K562 (cell line): Measurements from ENCODE around the gene RAI14. TPM values are rescaled to one million over a fixed set of nuclear protein-coding genes. Genes with fewer than 3 reads are reported as not detected.

Source experiments
- ATAC-seq: fragments of 200-7000 bp; cut with Tn5 transposase; 3 replicates; pipeline ENCODE4 v1.9.1; 2020; ENCODE audit warnings: moderate library complexity
- BruUV-seq: library from RNA; stranded (reverse); fragments of 400-500 nt; replicated peaks from 2 replicates; lab custom pipeline; 2021; lab: Mats Ljungman, UMichigan
- CTCF ChIA-PET: fragments of 300-600 bp; formaldehyde crosslinking; extraction: SDS; loops from one replicate; lab custom pipeline; 2021; ENCODE audit warnings: low intra/inter-chr PET ratio; lab: Yijun Ruan, JAX
- POLR2A ChIA-PET: fragments of 300-600, 350-650 bp; sonication (Branson Sonifier 250); formaldehyde crosslinking; extraction: SDS; loops from one replicate; lab custom pipeline; 2021; ENCODE audit warnings: antibody characterized with exemption, inconsistent platforms; lab: Yijun Ruan, JAX
- DNase-seq, 4 experiments: peaks; one replicate each; pipeline versions ENCODE4 v3.0.0 to v3.0.0-alpha.2; 2011 to 2018; ENCODE audit warnings: low spot score in 3 of 4, mixed read lengths in 3 of 4; ENCODE audit errors: extremely low read depth in 1 of 4
- FAIRE-seq: peaks from 2 replicates; lab custom pipeline; 2011; peaks lifted over from hg19 to GRCh38; lab: Jason Lieb, UNC
- H2AFZ ChIP-seq: 2 replicates; pipeline ENCODE4 v1.6.0; 2011; ENCODE audit warnings: low read depth, low read length, control low read depth, inconsistent platforms
- H3K27ac ChIP-seq: fragments of 200-600 bp; 3 replicates; pipeline ENCODE4 v1.8.0; 2011; ENCODE audit warnings: low read depth, mild to moderate bottlenecking, control low read depth, inconsistent platforms, low read length, moderate library complexity, mixed read lengths; ENCODE audit errors: extremely low read depth
- H3K27me3 ChIP-seq, 2 experiments: fragments of 300-600 bp in 1 of 2; 2 replicates in 1 of 2; 3 replicates in 1 of 2; pipeline versions ENCODE4 v1.6.0 to v1.8.0; 2011; ENCODE audit warnings: inconsistent platforms in 2 of 2, low read length in 2 of 2, mild to moderate bottlenecking in 1 of 2, mixed read lengths in 1 of 2, moderate library complexity in 1 of 2; ENCODE audit not compliant: control insufficient read depth in 2 of 2, insufficient read depth in 2 of 2
- H3K36me3 ChIP-seq: fragments of 300-600 bp; 3 replicates; pipeline ENCODE4 v1.8.0; 2011; ENCODE audit warnings: mild to moderate bottlenecking, low read length, inconsistent platforms; ENCODE audit not compliant: control insufficient read depth, insufficient read depth
- H3K4me1 ChIP-seq, 2 experiments: fragments of 200-600 bp in 1 of 2; replicated peaks in 1 of 2; 2 replicates in 1 of 2; 3 replicates in 1 of 2; pipeline versions ENCODE4 v1.5.1 to v1.8.0; 2011; ENCODE audit warnings: inconsistent platforms in 2 of 2, low read length in 2 of 2, mild to moderate bottlenecking in 1 of 2, mixed read lengths in 1 of 2, moderate library complexity in 1 of 2; ENCODE audit not compliant: control insufficient read depth in 2 of 2, insufficient read depth in 2 of 2
- H3K4me2 ChIP-seq: 2 replicates; pipeline ENCODE4 v1.6.1; 2011; ENCODE audit warnings: low read length, control low read depth, inconsistent platforms, mixed read lengths; ENCODE audit not compliant: insufficient read depth
- H3K4me3 ChIP-seq: fragments of 200-600 bp; sonication (generic), shearing (Covaris generic); 2 replicates; pipeline ENCODE4 v1.5.1; 2016; ENCODE audit warnings: control low read depth, inconsistent platforms
- H3K79me2 ChIP-seq: fragments of 200-600 bp; 3 replicates; pipeline ENCODE4 v1.8.0; 2011; ENCODE audit warnings: low read length, inconsistent platforms; ENCODE audit not compliant: control insufficient read depth, insufficient read depth
- H3K9ac ChIP-seq, 2 experiments: 2 replicates each; pipeline versions ENCODE4 v1.6.0 to v1.6.1; 2011; ENCODE audit warnings: low read depth in 2 of 2, low read length in 2 of 2, control low read depth in 1 of 2, inconsistent platforms in 1 of 2, mild to moderate bottlenecking in 1 of 2, mixed read lengths in 1 of 2; ENCODE audit not compliant: insufficient read depth in 1 of 2
- H3K9me1 ChIP-seq: one replicate; pipeline ENCODE4 v1.6.0; 2011; ENCODE audit warnings: inconsistent platforms, mild to moderate bottlenecking, low read length, moderate library complexity; ENCODE audit not compliant: control insufficient read depth, insufficient read depth
- H3K9me3 ChIP-seq: replicated peaks from 2 replicates; pipeline ENCODE4 v1.5.1; 2011; ENCODE audit warnings: low read depth, low read length, inconsistent platforms; ENCODE audit not compliant: control insufficient read depth, insufficient read depth
- H4K20me1 ChIP-seq: replicated peaks from 2 replicates; pipeline ENCODE4 v1.6.1; 2011; ENCODE audit warnings: low read length, inconsistent platforms, mixed read lengths; ENCODE audit not compliant: control insufficient read depth, insufficient read depth
- BDP1 ChIP-seq: IDR thresholded peaks from 3 replicates; pipeline ENCODE4 v1.6.1; 2011; ENCODE audit not compliant: insufficient read length, insufficient read depth
- BRF1 ChIP-seq: IDR thresholded peaks from 3 replicates; pipeline ENCODE4 v1.6.1; 2011; ENCODE audit warnings: borderline replicate concordance, mild to moderate bottlenecking; ENCODE audit not compliant: insufficient read length; ENCODE audit errors: extremely low read depth
- CBX3 ChIP-seq, 2 experiments: IDR thresholded peaks; 1 replicate in 1 of 2; 2 replicates in 1 of 2; pipeline ENCODE4 v1.6.1; 2012; ENCODE audit warnings: inconsistent platforms in 2 of 2, low read length in 2 of 2, borderline replicate concordance in 1 of 2, control low read depth in 1 of 2
- FOS ChIP-seq: IDR thresholded peaks from 3 replicates; pipeline ENCODE4 v1.6.1; 2011; ENCODE audit not compliant: insufficient read length; ENCODE audit errors: extremely low read depth
- HDAC1 ChIP-seq, 2 experiments: fragments of 450-650 bp; IDR thresholded peaks; 2 replicates each; pipeline ENCODE4 v1.6.1; 2016 to 2017; ENCODE audit warnings: inconsistent platforms in 1 of 2, mild to moderate bottlenecking in 1 of 2, moderate library complexity in 1 of 2
- KAT7 ChIP-seq: sonication (generic); formaldehyde crosslinking; IDR thresholded peaks from 2 replicates; pipeline ENCODE4 v1.8.0; 2022; ENCODE audit warnings: missing genetic modification reagents, mild to moderate bottlenecking, borderline replicate concordance
- MCM5 ChIP-seq: fragments of 450-650 bp; IDR thresholded peaks from 2 replicates; pipeline ENCODE4 v1.6.1; 2016; ENCODE audit warnings: low read depth
- MTA3 ChIP-seq: fragments of 450-650 bp; formaldehyde crosslinking; IDR thresholded peaks from 2 replicates; pipeline ENCODE4 v1.6.1; 2017; ENCODE audit warnings: mild to moderate bottlenecking, borderline replicate concordance
- PCBP2 ChIP-seq: fragments of 200-400 bp; formaldehyde crosslinking; IDR thresholded peaks from 2 replicates; pipeline ENCODE4 v1.6.1; 2018; ENCODE audit warnings: low read length, low read depth, mild to moderate bottlenecking, moderate library complexity; ENCODE audit not compliant: poor library complexity, severe bottlenecking
- RAD51 ChIP-seq: fragments of 450-650 bp; IDR thresholded peaks from 2 replicates; pipeline ENCODE4 v1.7.1; 2016; ENCODE audit warnings: low read depth, mild to moderate bottlenecking, borderline replicate concordance
- RBBP5 ChIP-seq: fragments of 200-600 bp; sonication (generic); IDR thresholded peaks from 2 replicates; pipeline ENCODE4 v1.6.1; 2012; ENCODE audit warnings: borderline replicate concordance, mild to moderate bottlenecking, low read length, control low read depth, inconsistent platforms; ENCODE audit not compliant: insufficient read depth, poor library complexity, severe bottlenecking
- SMARCE1 ChIP-seq: fragments of 450-650 bp; IDR thresholded peaks from 2 replicates; pipeline ENCODE4 v1.7.1; 2016; ENCODE audit warnings: mild to moderate bottlenecking
- ZBTB1 ChIP-seq: sonication (generic); formaldehyde crosslinking; IDR thresholded peaks from 2 replicates; pipeline ENCODE4 v1.8.1; 2023; ENCODE audit warnings: missing genetic modification reagents, low read depth, mild to moderate bottlenecking, borderline replicate concordance
- ZNF780A ChIP-seq: fragments of 250-450 bp; sonication (Bioruptor Pico); IDR thresholded peaks from 2 replicates; pipeline ENCODE4 v1.5.0; 2021; ENCODE audit warnings: mild to moderate bottlenecking
- in situ Hi-C: fragments of 300-500 bp; cut with MboI; formaldehyde crosslinking; loops from 4 replicates; pipeline ENCODE4 v1.15.0; 2018; ENCODE audit warnings: inconsistent platforms, mixed read lengths
- intact Hi-C: fragments of 100-400 bp; cut with micrococcal nuclease; formaldehyde crosslinking; loops from 2 replicates; pipeline ENCODE4 v1.14.2; 2022
- polyA plus RNA-seq, 8 experiments: library from polyadenylated mRNA; depleted of rRNA in 4 of 8; stranded (reverse) in 5 of 8; unstranded in 3 of 8; fragments of >200 nt; fragmentation: Nextera tagmentation in 2 of 8; fragmentation: Illumina TruSeq in 1 of 8; extraction: Ambion mirVana in 2 of 8; extraction: Trizol in 1 of 8; gene quantifications; 2 replicates each; pipeline versions ENCODE4 v1.2.1 to v1.2.3, GENCODE V29; 2011 to 2014; ENCODE audit warnings: inconsistent platforms in 1 of 8, missing spikeins in 1 of 8
- total RNA-seq, 7 experiments: library from RNA; depleted of rRNA in 6 of 7; stranded (reverse); fragments of >200 nt in 6 of 7; fragmentation: Illumina TruSeq in 2 of 7; extraction: Trizol in 2 of 7; gene quantifications; 2 replicates each; pipeline versions ENCODE4 v1.2.1 to v1.2.3, GENCODE V29; 2011 to 2021; ENCODE audit warnings: low replicate concordance in 1 of 7
- TF ChIP-seq, protein P1 (sequence below): sonication (generic); formaldehyde crosslinking; IDR thresholded peaks from 2 replicates; pipeline ENCODE4 v1.4.0; 2020; ENCODE audit warnings: mild to moderate bottlenecking, missing genetic modification reagents
- TF ChIP-seq, protein P2 (sequence below): sonication (generic); IDR thresholded peaks from 2 replicates; pipeline ENCODE4 v1.6.1; 2016
- TF ChIP-seq, protein P3 (sequence below): fragments of 450-650 bp; formaldehyde crosslinking; IDR thresholded peaks from 2 replicates; pipeline ENCODE4 v1.4.0; 2020; ENCODE audit warnings: mild to moderate bottlenecking, moderate library complexity
- TF ChIP-seq, protein P4 (sequence below): fragments of 450-650 bp; formaldehyde crosslinking; IDR thresholded peaks from 2 replicates; pipeline ENCODE4 v1.4.0; 2020; ENCODE audit warnings: mild to moderate bottlenecking, moderate library complexity

RAI14 gene
- total and polyA plus RNA-seq, 9 of the 15 experiments (the other 6 are each of a cell fraction or from before 2014, with no cell fraction given), result 11.3 to 82.5 (median 34.8) TPM

DNA sequence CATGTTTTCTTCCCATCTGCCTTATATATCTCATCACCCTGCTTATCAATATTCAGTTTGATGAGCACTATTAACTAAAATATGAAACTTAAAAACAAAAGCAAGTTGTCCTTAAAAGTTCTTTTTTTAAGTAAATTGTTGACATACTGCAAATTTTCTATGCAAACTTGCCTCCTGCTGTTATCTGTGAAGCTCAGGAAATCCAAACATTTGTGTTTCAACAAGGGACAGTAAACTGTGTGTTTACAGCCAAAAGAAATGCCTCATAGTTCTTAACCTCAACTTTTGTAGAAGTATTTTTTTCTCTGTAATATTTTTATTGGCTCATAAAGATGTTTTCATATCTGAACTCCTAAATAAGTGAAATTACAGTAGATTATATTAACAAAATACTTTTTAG is 175.2 kb downstream of the RAI14 start:
- Histone ChIP-seq H4K20me1 (no peaks in the 10 kb centered on the region), H3K27ac (no peak overlapping the region), H3K4me3 (no peak overlapping the region), H2AFZ (no peak overlapping the region), H3K27me3 (no peaks in the 10 kb centered on the region), H3K9ac (no peak overlapping the region), H3K4me1 (no peaks in the 10 kb centered on the region), H3K79me2 (no peaks in the 10 kb centered on the region), H3K36me3 (peaks cover 45% of the 10 kb centered on the region), H3K9me1 (no peaks in the 10 kb centered on the region), H3K9me3 (no peaks in the 10 kb centered on the region), H3K4me2 (no peak overlapping the region)
- ChIA-PET POLR2A (interaction anchor here (0.5 to 1.0 kb wide), 2 partner anchors 1611 to 1878 kb away, joined by 3 read pairs; no protein-coding TSS in a partner anchor), CTCF (no interaction called here)
- no TSS peak for BruUV-seq
- intact Hi-C loops, result loop anchor here (5.0 kb wide), 1 partner anchor 66 kb away; no protein-coding TSS in a partner anchor
- no peak for DNase-seq
- in situ Hi-C loops, result no loop called here
- no peak for ATAC-seq
- no peak for FAIRE-seq
- TF ChIP-seq BDP1, result no peak
- TF ChIP-seq BRF1, result no peak
- no peak for TF ChIP-seq RAD51
- TF ChIP-seq, protein P1, sequence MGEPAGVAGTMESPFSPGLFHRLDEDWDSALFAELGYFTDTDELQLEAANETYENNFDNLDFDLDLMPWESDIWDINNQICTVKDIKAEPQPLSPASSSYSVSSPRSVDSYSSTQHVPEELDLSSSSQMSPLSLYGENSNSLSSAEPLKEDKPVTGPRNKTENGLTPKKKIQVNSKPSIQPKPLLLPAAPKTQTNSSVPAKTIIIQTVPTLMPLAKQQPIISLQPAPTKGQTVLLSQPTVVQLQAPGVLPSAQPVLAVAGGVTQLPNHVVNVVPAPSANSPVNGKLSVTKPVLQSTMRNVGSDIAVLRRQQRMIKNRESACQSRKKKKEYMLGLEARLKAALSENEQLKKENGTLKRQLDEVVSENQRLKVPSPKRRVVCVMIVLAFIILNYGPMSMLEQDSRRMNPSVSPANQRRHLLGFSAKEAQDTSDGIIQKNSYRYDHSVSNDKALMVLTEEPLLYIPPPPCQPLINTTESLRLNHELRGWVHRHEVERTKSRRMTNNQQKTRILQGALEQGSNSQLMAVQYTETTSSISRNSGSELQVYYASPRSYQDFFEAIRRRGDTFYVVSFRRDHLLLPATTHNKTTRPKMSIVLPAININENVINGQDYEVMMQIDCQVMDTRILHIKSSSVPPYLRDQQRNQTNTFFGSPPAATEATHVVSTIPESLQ, result no peak
- no peak for TF ChIP-seq ZNF780A (CRISPR knock-in tag)
- TF ChIP-seq MCM5, result no peak
- no peak for TF ChIP-seq HDAC1 (IDR thresholded peaks at IDR 0.05)
- no peak for TF ChIP-seq SMARCE1
- TF ChIP-seq MTA3, result no peak
- no peak for TF ChIP-seq RBBP5
- TF ChIP-seq, protein P2, sequence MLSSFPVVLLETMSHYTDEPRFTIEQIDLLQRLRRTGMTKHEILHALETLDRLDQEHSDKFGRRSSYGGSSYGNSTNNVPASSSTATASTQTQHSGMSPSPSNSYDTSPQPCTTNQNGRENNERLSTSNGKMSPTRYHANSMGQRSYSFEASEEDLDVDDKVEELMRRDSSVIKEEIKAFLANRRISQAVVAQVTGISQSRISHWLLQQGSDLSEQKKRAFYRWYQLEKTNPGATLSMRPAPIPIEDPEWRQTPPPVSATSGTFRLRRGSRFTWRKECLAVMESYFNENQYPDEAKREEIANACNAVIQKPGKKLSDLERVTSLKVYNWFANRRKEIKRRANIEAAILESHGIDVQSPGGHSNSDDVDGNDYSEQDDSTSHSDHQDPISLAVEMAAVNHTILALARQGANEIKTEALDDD, result no peak
- TF ChIP-seq FOS, result no peak
- TF ChIP-seq, protein P3, sequence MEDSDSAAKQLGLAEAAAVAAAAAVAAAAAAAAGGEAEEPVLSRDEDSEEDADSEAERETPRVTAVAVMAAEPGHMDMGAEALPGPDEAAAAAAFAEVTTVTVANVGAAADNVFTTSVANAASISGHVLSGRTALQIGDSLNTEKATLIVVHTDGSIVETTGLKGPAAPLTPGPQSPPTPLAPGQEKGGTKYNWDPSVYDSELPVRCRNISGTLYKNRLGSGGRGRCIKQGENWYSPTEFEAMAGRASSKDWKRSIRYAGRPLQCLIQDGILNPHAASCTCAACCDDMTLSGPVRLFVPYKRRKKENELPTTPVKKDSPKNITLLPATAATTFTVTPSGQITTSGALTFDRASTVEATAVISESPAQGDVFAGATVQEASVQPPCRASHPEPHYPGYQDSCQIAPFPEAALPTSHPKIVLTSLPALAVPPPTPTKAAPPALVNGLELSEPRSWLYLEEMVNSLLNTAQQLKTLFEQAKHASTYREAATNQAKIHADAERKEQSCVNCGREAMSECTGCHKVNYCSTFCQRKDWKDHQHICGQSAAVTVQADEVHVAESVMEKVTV, result no peak
- TF ChIP-seq, protein P4, sequence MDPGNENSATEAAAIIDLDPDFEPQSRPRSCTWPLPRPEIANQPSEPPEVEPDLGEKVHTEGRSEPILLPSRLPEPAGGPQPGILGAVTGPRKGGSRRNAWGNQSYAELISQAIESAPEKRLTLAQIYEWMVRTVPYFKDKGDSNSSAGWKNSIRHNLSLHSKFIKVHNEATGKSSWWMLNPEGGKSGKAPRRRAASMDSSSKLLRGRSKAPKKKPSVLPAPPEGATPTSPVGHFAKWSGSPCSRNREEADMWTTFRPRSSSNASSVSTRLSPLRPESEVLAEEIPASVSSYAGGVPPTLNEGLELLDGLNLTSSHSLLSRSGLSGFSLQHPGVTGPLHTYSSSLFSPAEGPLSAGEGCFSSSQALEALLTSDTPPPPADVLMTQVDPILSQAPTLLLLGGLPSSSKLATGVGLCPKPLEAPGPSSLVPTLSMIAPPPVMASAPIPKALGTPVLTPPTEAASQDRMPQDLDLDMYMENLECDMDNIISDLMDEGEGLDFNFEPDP (CRISPR knock-in tag), result no peak
- TF ChIP-seq KAT7 (CRISPR knock-in tag), result no peak
- TF ChIP-seq ZBTB1, result no peak
- no peak for TF ChIP-seq CBX3 (IDR thresholded peaks at IDR 0.05; ENCODE audit: borderline replicate concordance in 1 of 2, low read length in 2 of 2)
- no peak for TF ChIP-seq PCBP2
